Measurements from ENCODE around the gene KCNH6.

Gene KCNH6

GRCh38 chr17:63534816-63535455, 11.8 kb downstream of the KCNH6 start:
- DNase-seq: no peak

GRCh38 chr17:63535640-63536039, 12.5 kb downstream of the KCNH6 start:
- DNase-seq: no peak

- DNase-seq: no peak
These were observed 13.8 kb downstream of the KCNH6 start for GRCh38 chr17:63537001-63537400.

- no peak for DNase-seq
These were observed 15.0 kb downstream of the KCNH6 start for GRCh38 chr17:63537991-63538692.

- DNase-seq: no peak
These were observed 15.8 kb downstream of the KCNH6 start for GRCh38 chr17:63538693-63539595.

- DNase-seq: no peak
These were observed 17.4 kb downstream of the KCNH6 start for GRCh38 chr17:63540590-63540989.

GRCh38 chr17:63542218-63542545, 19.0 kb downstream of the KCNH6 start:
- no peak for DNase-seq

- DNase-seq: no peak
These were observed 20.0 kb downstream of the KCNH6 start for GRCh38 chr17:63542942-63543821.

- no peak for DNase-seq
These were observed 20.8 kb downstream of the KCNH6 start for GRCh38 chr17:63543822-63544420.

- DNase-seq: no peak
These were observed 21.5 kb downstream of the KCNH6 start for GRCh38 chr17:63544467-63545301.

- DNase-seq: no peak
These were observed 23.3 kb downstream of the KCNH6 start for GRCh38 chr17:63546308-63547082.

GRCh38 chr17:63547083-63547523, 23.9 kb downstream of the KCNH6 start:
- no peak for DNase-seq

GRCh38 chr17:63549289-63549945, 26.3 kb downstream of the KCNH6 start:
- DNase-seq: no peak

- peak; percentile 98 for DNase-seq
These were observed 27.0 kb downstream of the KCNH6 start, which contains the start of gene DCAF7 for GRCh38 chr17:63549946-63550816. TSS of gene DCAF7 (plus strand) at chr17:63550477. CDS start at chr17:63550678, 201 bp downstream.

- DNase-seq: no peak
These were observed 27.9 kb downstream of the KCNH6 start for GRCh38 chr17:63550817-63551639.

- no peak for DNase-seq
These were observed 29.1 kb downstream of the KCNH6 start for GRCh38 chr17:63552211-63552610.

GRCh38 chr17:63555500-63556156, 32.5 kb downstream of the KCNH6 start:
- DNase-seq: no peak
